K562 (cell line): ENCODE measurements around the gene MKS1. TPM values are rescaled to one million over a fixed set of nuclear protein-coding genes. Genes with fewer than 3 reads are reported as not detected.

Experiments used
- ATAC-seq: fragments of 200-7000 bp; cut with Tn5 transposase; 3 replicates; pipeline ENCODE4 v1.9.1; 2020; ENCODE audit warnings: moderate library complexity
- BruUV-seq: library from RNA; stranded (reverse); fragments of 400-500 nt; replicated peaks from 2 replicates; lab custom pipeline; 2021; lab: Mats Ljungman, UMichigan
- CTCF ChIA-PET: fragments of 300-600 bp; formaldehyde crosslinking; extraction: SDS; loops from one replicate; lab custom pipeline; 2021; ENCODE audit warnings: low intra/inter-chr PET ratio; lab: Yijun Ruan, JAX
- POLR2A ChIA-PET: fragments of 300-600, 350-650 bp; sonication (Branson Sonifier 250); formaldehyde crosslinking; extraction: SDS; loops from one replicate; lab custom pipeline; 2021; ENCODE audit warnings: antibody characterized with exemption, inconsistent platforms; lab: Yijun Ruan, JAX
- DNase-seq, 4 experiments: peaks; one replicate each; pipeline versions ENCODE4 v3.0.0 to v3.0.0-alpha.2; 2011 to 2018; ENCODE audit warnings: low spot score in 3 of 4, mixed read lengths in 3 of 4; ENCODE audit errors: extremely low read depth in 1 of 4
- FAIRE-seq: peaks from 2 replicates; lab custom pipeline; 2011; peaks lifted over from hg19 to GRCh38; lab: Jason Lieb, UNC
- H2AFZ ChIP-seq: 2 replicates; pipeline ENCODE4 v1.6.0; 2011; ENCODE audit warnings: low read depth, low read length, control low read depth, inconsistent platforms
- H3K27ac ChIP-seq: fragments of 200-600 bp; 3 replicates; pipeline ENCODE4 v1.8.0; 2011; ENCODE audit warnings: low read depth, mild to moderate bottlenecking, control low read depth, inconsistent platforms, low read length, moderate library complexity, mixed read lengths; ENCODE audit errors: extremely low read depth
- H3K27me3 ChIP-seq, 2 experiments: fragments of 300-600 bp in 1 of 2; 2 replicates in 1 of 2; 3 replicates in 1 of 2; pipeline versions ENCODE4 v1.6.0 to v1.8.0; 2011; ENCODE audit warnings: inconsistent platforms in 2 of 2, low read length in 2 of 2, mild to moderate bottlenecking in 1 of 2, mixed read lengths in 1 of 2, moderate library complexity in 1 of 2; ENCODE audit not compliant: control insufficient read depth in 2 of 2, insufficient read depth in 2 of 2
- H3K36me3 ChIP-seq: fragments of 300-600 bp; 3 replicates; pipeline ENCODE4 v1.8.0; 2011; ENCODE audit warnings: mild to moderate bottlenecking, low read length, inconsistent platforms; ENCODE audit not compliant: control insufficient read depth, insufficient read depth
- H3K4me1 ChIP-seq, 2 experiments: fragments of 200-600 bp in 1 of 2; replicated peaks in 1 of 2; 2 replicates in 1 of 2; 3 replicates in 1 of 2; pipeline versions ENCODE4 v1.5.1 to v1.8.0; 2011; ENCODE audit warnings: inconsistent platforms in 2 of 2, low read length in 2 of 2, mild to moderate bottlenecking in 1 of 2, mixed read lengths in 1 of 2, moderate library complexity in 1 of 2; ENCODE audit not compliant: control insufficient read depth in 2 of 2, insufficient read depth in 2 of 2
- H3K4me2 ChIP-seq: 2 replicates; pipeline ENCODE4 v1.6.1; 2011; ENCODE audit warnings: low read length, control low read depth, inconsistent platforms, mixed read lengths; ENCODE audit not compliant: insufficient read depth
- H3K4me3 ChIP-seq: fragments of 200-600 bp; sonication (generic), shearing (Covaris generic); 2 replicates; pipeline ENCODE4 v1.5.1; 2016; ENCODE audit warnings: control low read depth, inconsistent platforms
- H3K79me2 ChIP-seq: fragments of 200-600 bp; 3 replicates; pipeline ENCODE4 v1.8.0; 2011; ENCODE audit warnings: low read length, inconsistent platforms; ENCODE audit not compliant: control insufficient read depth, insufficient read depth
- H3K9ac ChIP-seq, 2 experiments: 2 replicates each; pipeline versions ENCODE4 v1.6.0 to v1.6.1; 2011; ENCODE audit warnings: low read depth in 2 of 2, low read length in 2 of 2, control low read depth in 1 of 2, inconsistent platforms in 1 of 2, mild to moderate bottlenecking in 1 of 2, mixed read lengths in 1 of 2; ENCODE audit not compliant: insufficient read depth in 1 of 2
- H3K9me1 ChIP-seq: one replicate; pipeline ENCODE4 v1.6.0; 2011; ENCODE audit warnings: inconsistent platforms, mild to moderate bottlenecking, low read length, moderate library complexity; ENCODE audit not compliant: control insufficient read depth, insufficient read depth
- H3K9me3 ChIP-seq: replicated peaks from 2 replicates; pipeline ENCODE4 v1.5.1; 2011; ENCODE audit warnings: low read depth, low read length, inconsistent platforms; ENCODE audit not compliant: control insufficient read depth, insufficient read depth
- H4K20me1 ChIP-seq: replicated peaks from 2 replicates; pipeline ENCODE4 v1.6.1; 2011; ENCODE audit warnings: low read length, inconsistent platforms, mixed read lengths; ENCODE audit not compliant: control insufficient read depth, insufficient read depth
- E4F1 ChIP-seq: fragments of 250-450 bp; sonication (Bioruptor Pico); IDR thresholded peaks from 2 replicates; pipeline ENCODE4 v1.5.0; 2021; ENCODE audit warnings: mild to moderate bottlenecking, borderline replicate concordance
- FOXJ3 ChIP-seq: sonication (generic); formaldehyde crosslinking; IDR thresholded peaks from 2 replicates; pipeline ENCODE4 v1.4.0; 2020; ENCODE audit warnings: mild to moderate bottlenecking, missing genetic modification reagents
- GMEB1 ChIP-seq: fragments of 250-450 bp; sonication (Bioruptor Pico); IDR thresholded peaks from 2 replicates; pipeline ENCODE4 v1.4.0; 2020; ENCODE audit warnings: mild to moderate bottlenecking
- HCFC1 ChIP-seq: IDR thresholded peaks from 2 replicates; pipeline ENCODE4 v1.6.1; 2012; ENCODE audit warnings: low read depth, low read length, improper control_type of control experiment
- KLF6 ChIP-seq: fragments of 250-450 bp; sonication (Bioruptor Pico); IDR thresholded peaks from 2 replicates; pipeline ENCODE4 v1.4.0; 2020; ENCODE audit warnings: mild to moderate bottlenecking, moderate library complexity, borderline replicate concordance
- MAFK ChIP-seq: IDR thresholded peaks from 2 replicates; pipeline ENCODE4 v1.6.1; 2011; ENCODE audit warnings: low read length, improper control_type of control experiment
- MEF2D ChIP-seq: conservative IDR thresholded peaks from 2 replicates; pipeline ENCODE4 v1.6.1; 2016; ENCODE audit warnings: low read depth, missing genetic modification characterization, missing compliant biosample characterization
- MYBL2 ChIP-seq, 2 experiments: fragments of 450-650 bp in 1 of 2; sonication (generic) in 1 of 2; formaldehyde crosslinking in 1 of 2; IDR thresholded peaks; 2 replicates each; pipeline versions ENCODE4 v1.6.1 to v1.8.1; 2017 to 2022; ENCODE audit warnings: borderline replicate concordance in 1 of 2, inconsistent platforms in 1 of 2, low read depth in 1 of 2, mild to moderate bottlenecking in 1 of 2, missing genetic modification reagents in 1 of 2, moderate library complexity in 1 of 2
- NBN ChIP-seq: fragments of 450-650 bp; IDR thresholded peaks from 2 replicates; pipeline ENCODE4 v1.6.1; 2016; ENCODE audit warnings: low read depth, mild to moderate bottlenecking
- SRSF7 ChIP-seq: fragments of 200-400 bp; formaldehyde crosslinking; optimal IDR thresholded peaks from 2 replicates; pipeline ENCODE3; 2017; ENCODE audit warnings: mild to moderate bottlenecking, low read depth, low read length
- XRCC4 ChIP-seq: IDR thresholded peaks from one replicate; pipeline ENCODE4 v1.6.1; 2011; ENCODE audit not compliant: insufficient read depth, insufficient read length; ENCODE audit errors: extremely low read depth
- XRCC5 ChIP-seq: fragments of 200-400 bp; formaldehyde crosslinking; IDR thresholded peaks from 2 replicates; pipeline ENCODE4 v1.6.1; 2017; ENCODE audit warnings: low read depth, mild to moderate bottlenecking, low read length
- ZNF12 ChIP-seq: sonication (generic); formaldehyde crosslinking; IDR thresholded peaks from 2 replicates; pipeline ENCODE4 v1.4.0; 2020; ENCODE audit warnings: mild to moderate bottlenecking, missing genetic modification reagents
- ZNF184 ChIP-seq: sonication (generic); formaldehyde crosslinking; IDR thresholded peaks from 2 replicates; pipeline ENCODE4 v1.5.0; 2020; ENCODE audit warnings: missing genetic modification reagents
- ZNF24 ChIP-seq: fragments of 450-650 bp; IDR thresholded peaks from 2 replicates; pipeline ENCODE4 v1.6.1; 2016
- ZSCAN29 ChIP-seq: fragments of 450-650 bp; IDR thresholded peaks from 2 replicates; pipeline ENCODE4 v1.6.1; 2017
- WGBS: fragments of 100-300 bp; shearing (Covaris generic); methylation state at CpG from one replicate; pipeline ENCODE4 v1.1.6; 2016; ENCODE audit warnings: low coverage, mixed read lengths; ENCODE audit not compliant: insufficient coverage; ENCODE audit errors: missing lambda C conversion rate; 5-methylcytosine and 5-hydroxymethylcytosine counted together
- in situ Hi-C: fragments of 300-500 bp; cut with MboI; formaldehyde crosslinking; loops from 4 replicates; pipeline ENCODE4 v1.15.0; 2018; ENCODE audit warnings: inconsistent platforms, mixed read lengths
- intact Hi-C: fragments of 100-400 bp; cut with micrococcal nuclease; formaldehyde crosslinking; loops from 2 replicates; pipeline ENCODE4 v1.14.2; 2022
- polyA plus RNA-seq, 8 experiments: library from polyadenylated mRNA; depleted of rRNA in 4 of 8; stranded (reverse) in 5 of 8; unstranded in 3 of 8; fragments of >200 nt; fragmentation: Nextera tagmentation in 2 of 8; fragmentation: Illumina TruSeq in 1 of 8; extraction: Ambion mirVana in 2 of 8; extraction: Trizol in 1 of 8; gene quantifications; 2 replicates each; pipeline versions ENCODE4 v1.2.1 to v1.2.3, GENCODE V29; 2011 to 2014; ENCODE audit warnings: inconsistent platforms in 1 of 8, missing spikeins in 1 of 8
- total RNA-seq, 7 experiments: library from RNA; depleted of rRNA in 6 of 7; stranded (reverse); fragments of >200 nt in 6 of 7; fragmentation: Illumina TruSeq in 2 of 7; extraction: Trizol in 2 of 7; gene quantifications; 2 replicates each; pipeline versions ENCODE4 v1.2.1 to v1.2.3, GENCODE V29; 2011 to 2021; ENCODE audit warnings: low replicate concordance in 1 of 7

MKS1 gene
- total and polyA plus RNA-seq, 9 of the 15 experiments (the other 6 are each of a cell fraction or from before 2014, with no cell fraction given) = 16.3 to 31.0 (median 25.9) TPM

- TF ChIP-seq ZNF184 (CRISPR knock-in tag) (no peak), NBN (no peak)
Observed at GRCh38 chr17:58242171-58242784, 23.2 kb upstream of the MKS1 start (continued).

- ATAC-seq = no peak
- intact Hi-C loops (no loop called here), in situ Hi-C loops (no loop called here)
- WGBS = 0% methylated on average over 1 of the region's 1 CpG
- ChIA-PET CTCF (no interaction called here), POLR2A (interaction anchor here (0.6 kb wide), 1 partner anchor 41 kb away, joined by 4 read pairs; no protein-coding TSS in a partner anchor)
- Histone ChIP-seq H3K4me1 (peaks cover 5 to 9% of the 10 kb centered on the region in 2 experiments; a peak in 4 of 5 replicates), H3K27ac (no peak overlapping the region), H3K4me2 (no peak overlapping the region), H3K79me2 (no peaks in the 10 kb centered on the region), H3K36me3 (no peaks in the 10 kb centered on the region), H3K27me3 (peaks cover 7 to 30% of the 10 kb centered on the region in 2 experiments), H3K9me3 (no peaks in the 10 kb centered on the region), H3K4me3 (no peak overlapping the region), H3K9ac (no peak overlapping the region), H4K20me1 (no peaks in the 10 kb centered on the region), H3K9me1 (no peaks in the 10 kb centered on the region), H2AFZ (no peak overlapping the region)
- DNase-seq = no peak
- no TSS peak for BruUV-seq
- FAIRE-seq = no peak
- TF ChIP-seq FOXJ3 (no peak), ZSCAN29 (no peak), E4F1 (CRISPR knock-in tag) (no peak), MAFK (no peak), HCFC1 (no peak), XRCC4 (no peak), ZNF24 (no peak), MYBL2 (IDR thresholded peaks at IDR 0.05; ENCODE audit: low read depth) (no peak), MYBL2 (CRISPR knock-in tag; IDR thresholded peaks at IDR 0.05; ENCODE audit: borderline replicate concordance) (no peak), SRSF7 (no peak), MEF2D (no peak), GMEB1 (CRISPR knock-in tag) (no peak), ZNF12 (CRISPR knock-in tag) (no peak), KLF6 (no peak), XRCC5 (no peak)
Observed at GRCh38 chr17:58239987-58240386, 20.9 kb upstream of the MKS1 start.
